Measurements from ENCODE around the gene EYA2.

GRCh38 chr20:46928580-46929132, 34.0 kb downstream of the EYA2 start:
- TF ChIP-seq BACH2 (CRISPR knock-in tag; IDR thresholded peaks at IDR 0.05; ENCODE audit: borderline replicate concordance) = no peak
- TF ChIP-seq CREB5 (CRISPR knock-in tag; IDR thresholded peaks at IDR 0.05; ENCODE audit: low read depth) = no peak
- TF ChIP-seq, protein P1, sequence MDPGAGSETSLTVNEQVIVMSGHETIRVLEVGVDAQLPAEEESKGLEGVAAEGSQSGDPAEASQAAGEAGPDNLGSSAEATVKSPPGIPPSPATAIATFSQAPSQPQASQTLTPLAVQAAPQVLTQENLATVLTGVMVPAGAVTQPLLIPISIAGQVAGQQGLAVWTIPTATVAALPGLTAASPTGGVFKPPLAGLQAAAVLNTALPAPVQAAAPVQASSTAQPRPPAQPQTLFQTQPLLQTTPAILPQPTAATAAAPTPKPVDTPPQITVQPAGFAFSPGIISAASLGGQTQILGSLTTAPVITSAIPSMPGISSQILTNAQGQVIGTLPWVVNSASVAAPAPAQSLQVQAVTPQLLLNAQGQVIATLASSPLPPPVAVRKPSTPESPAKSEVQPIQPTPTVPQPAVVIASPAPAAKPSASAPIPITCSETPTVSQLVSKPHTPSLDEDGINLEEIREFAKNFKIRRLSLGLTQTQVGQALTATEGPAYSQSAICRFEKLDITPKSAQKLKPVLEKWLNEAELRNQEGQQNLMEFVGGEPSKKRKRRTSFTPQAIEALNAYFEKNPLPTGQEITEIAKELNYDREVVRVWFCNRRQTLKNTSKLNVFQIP (CRISPR knock-in tag; IDR thresholded peaks at IDR 0.05; ENCODE audit: borderline replicate concordance, low read depth) = no peak
- no peak for TF ChIP-seq ARNTL (CRISPR knock-in tag; IDR thresholded peaks at IDR 0.05; ENCODE audit: borderline replicate concordance, low read depth)
- no peak for TF ChIP-seq ZNF70 (CRISPR knock-in tag; IDR thresholded peaks at IDR 0.05)
- no peak for TF ChIP-seq PATZ1 (CRISPR knock-in tag; IDR thresholded peaks at IDR 0.05; ENCODE audit: borderline replicate concordance)
- no peak for TF ChIP-seq ZFP3 (CRISPR knock-in tag; IDR thresholded peaks at IDR 0.05)
- no peak for TF ChIP-seq RARB (CRISPR knock-in tag; IDR thresholded peaks at IDR 0.05)
- TF ChIP-seq SNAI2 (CRISPR knock-in tag; IDR thresholded peaks at IDR 0.05) = no peak
- no peak for TF ChIP-seq ZNF8 (CRISPR knock-in tag; IDR thresholded peaks at IDR 0.05)
- no peak for TF ChIP-seq GLIS3 (CRISPR knock-in tag; IDR thresholded peaks at IDR 0.05)
- no peak for TF ChIP-seq CSRNP3 (CRISPR knock-in tag; IDR thresholded peaks at IDR 0.05)

Data from SK-N-SH treated with all-trans-retinoic acid at 6 μM for 48 hours (cell line).